Brain microvascular endothelial cell (primary cell): Measurements from ENCODE around the gene RBMY1F.
"Not testable (repeated sequence)": the region's sequence is repeated elsewhere in the genome, so short reads cannot be mapped to it uniquely, and the experiment has no call there.

Experiments
- DNase-seq: peaks from one replicate; pipeline ENCODE4 v3.0.0-alpha.2; 2020
- H3K27ac ChIP-seq: fragments of 250-450 bp; sonication (Bioruptor Pico); 2 replicates; pipeline ENCODE4 v1.5.1; 2020; ENCODE audit warnings: mild to moderate bottlenecking, moderate library complexity
- H3K27me3 ChIP-seq: fragments of 250-450 bp; sonication (Bioruptor Pico); replicated peaks from 2 replicates; pipeline ENCODE4 v1.5.1; 2020; ENCODE audit warnings: mild to moderate bottlenecking
- H3K36me3 ChIP-seq: fragments of 250-450 bp; sonication (Bioruptor Pico); replicated peaks from 2 replicates; pipeline ENCODE4 v1.5.1; 2020; ENCODE audit warnings: mild to moderate bottlenecking
- H3K4me3 ChIP-seq: 2 replicates; pipeline ENCODE4 v1.5.1; 2011; ENCODE audit warnings: low read depth, mild to moderate bottlenecking, control low read depth, low read length, moderate library complexity
- in situ Hi-C: cut with HindIII; loops from 2 replicates; pipeline ENCODE4 v1.10.0; 2017; ENCODE audit warnings: low sequenced_read_pairs, low pct_ligation_motif_present

Gene RBMY1F

GRCh38 chrY:22182823-22183222 lies at the start of gene RBMY1F:
RBMY1F (minus strand) TSS chrY:22182923; CDS start chrY:22180969, 1,954 bp downstream.
- H3K27me3 ChIP-seq, H3K27ac ChIP-seq, H3K4me3 ChIP-seq, H3K36me3 ChIP-seq, DNase-seq, in situ Hi-C loops: not testable (repeated sequence)

- in situ Hi-C loops, H3K27ac ChIP-seq, H3K4me3 ChIP-seq, H3K36me3 ChIP-seq, H3K27me3 ChIP-seq, DNase-seq: not testable (repeated sequence)
These were observed 31.6 kb downstream of the RBMY1F start for GRCh38 chrY:22151144-22151543.

GRCh38 chrY:22141011-22141695 lies 41.6 kb downstream of the RBMY1F start:
- H3K27ac ChIP-seq, in situ Hi-C loops, H3K27me3 ChIP-seq, DNase-seq, H3K36me3 ChIP-seq, H3K4me3 ChIP-seq: not testable (repeated sequence)

- H3K27me3 ChIP-seq, H3K36me3 ChIP-seq, in situ Hi-C loops, DNase-seq, H3K4me3 ChIP-seq, H3K27ac ChIP-seq: not testable (repeated sequence)
These were observed 48.0 kb downstream of the RBMY1F start for GRCh38 chrY:22134719-22135118.

- H3K27ac ChIP-seq, H3K4me3 ChIP-seq, H3K36me3 ChIP-seq, H3K27me3 ChIP-seq, in situ Hi-C loops, DNase-seq: not testable (repeated sequence)
These were observed 52.2 kb downstream of the RBMY1F start for GRCh38 chrY:22130494-22130893.
